ENCODE data around the gene NSUN2.

NSUN2 gene

GRCh38 chr5:6604341-6604740 is 28.5 kb downstream of the NSUN2 start:
- Histone ChIP-seq H3K27me3 (replicated peaks; ENCODE audit: control insufficient read depth, insufficient read depth, low read length) (no peaks in the 10 kb centered on the region), H3K36me3 (ENCODE audit: control insufficient read depth, insufficient read depth, low read length) (peaks cover 33% of the 10 kb centered on the region), H3K4me3 (replicated peaks; ENCODE audit: low read depth, low read length) (no peak overlapping the region)
- TF ChIP-seq, protein P1, sequence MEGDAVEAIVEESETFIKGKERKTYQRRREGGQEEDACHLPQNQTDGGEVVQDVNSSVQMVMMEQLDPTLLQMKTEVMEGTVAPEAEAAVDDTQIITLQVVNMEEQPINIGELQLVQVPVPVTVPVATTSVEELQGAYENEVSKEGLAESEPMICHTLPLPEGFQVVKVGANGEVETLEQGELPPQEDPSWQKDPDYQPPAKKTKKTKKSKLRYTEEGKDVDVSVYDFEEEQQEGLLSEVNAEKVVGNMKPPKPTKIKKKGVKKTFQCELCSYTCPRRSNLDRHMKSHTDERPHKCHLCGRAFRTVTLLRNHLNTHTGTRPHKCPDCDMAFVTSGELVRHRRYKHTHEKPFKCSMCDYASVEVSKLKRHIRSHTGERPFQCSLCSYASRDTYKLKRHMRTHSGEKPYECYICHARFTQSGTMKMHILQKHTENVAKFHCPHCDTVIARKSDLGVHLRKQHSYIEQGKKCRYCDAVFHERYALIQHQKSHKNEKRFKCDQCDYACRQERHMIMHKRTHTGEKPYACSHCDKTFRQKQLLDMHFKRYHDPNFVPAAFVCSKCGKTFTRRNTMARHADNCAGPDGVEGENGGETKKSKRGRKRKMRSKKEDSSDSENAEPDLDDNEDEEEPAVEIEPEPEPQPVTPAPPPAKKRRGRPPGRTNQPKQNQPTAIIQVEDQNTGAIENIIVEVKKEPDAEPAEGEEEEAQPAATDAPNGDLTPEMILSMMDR (IDR thresholded peaks at IDR 0.05; ENCODE audit: insufficient read depth, low read length, poor library complexity, severe bottlenecking) = no peak
- no peak for DNase-seq (ENCODE audit: extremely low read depth, insufficient read length)

DNA sequence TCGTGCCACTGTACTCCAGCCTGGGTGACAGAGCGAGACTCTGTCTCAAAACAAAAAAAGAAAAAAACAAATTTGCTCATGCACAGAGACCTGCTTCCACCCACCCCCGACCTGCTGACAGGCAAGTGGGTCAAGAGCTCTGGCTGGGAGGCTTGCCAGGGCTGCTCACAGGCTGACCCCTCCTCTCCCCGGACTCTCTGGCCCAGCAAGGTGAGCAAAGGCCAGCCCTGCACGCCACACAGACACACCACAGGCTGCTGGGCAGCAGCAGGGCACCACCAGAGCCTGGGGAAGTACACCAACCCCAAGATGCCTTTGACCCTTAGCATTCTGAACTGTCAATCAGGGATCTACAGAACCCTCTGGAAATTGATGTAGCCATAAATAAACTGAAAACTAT is 29.2 kb downstream of the NSUN2 start:
- no peak overlapping the region for H3K4me3 ChIP-seq (replicated peaks; ENCODE audit: low read depth, low read length)
- peaks cover 34% of the 10 kb centered on the region for H3K36me3 ChIP-seq (ENCODE audit: control insufficient read depth, insufficient read depth, low read length)
- H3K27me3 ChIP-seq (replicated peaks; ENCODE audit: control insufficient read depth, insufficient read depth, low read length) = no peaks in the 10 kb centered on the region
- DNase-seq (ENCODE audit: extremely low read depth, insufficient read length) = no peak
- TF ChIP-seq, protein P1 (IDR thresholded peaks at IDR 0.05; ENCODE audit: insufficient read depth, low read length, poor library complexity, severe bottlenecking) = no peak

DNA sequence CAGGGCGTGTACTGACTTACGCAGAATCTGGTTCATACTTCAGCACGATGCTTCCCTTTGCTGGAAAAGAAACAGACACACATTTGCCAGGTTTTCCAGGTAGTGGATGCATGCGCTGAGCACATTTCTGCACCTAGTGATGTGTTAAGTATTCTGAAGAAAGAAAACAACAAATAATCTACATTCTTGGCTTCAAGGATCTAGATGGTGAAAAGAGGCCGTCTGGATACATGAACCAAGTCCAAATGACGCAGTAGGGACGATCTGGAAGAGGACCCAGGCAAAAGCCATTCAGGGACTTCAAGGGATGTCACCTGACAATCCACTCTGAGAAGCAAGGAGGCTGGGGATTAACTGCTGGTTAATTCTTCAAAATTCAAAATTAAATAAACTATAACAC is 30.4 kb downstream of the NSUN2 start:
- H3K36me3 ChIP-seq (ENCODE audit: control insufficient read depth, insufficient read depth, low read length) = peaks cover 40% of the 10 kb centered on the region

DNA sequence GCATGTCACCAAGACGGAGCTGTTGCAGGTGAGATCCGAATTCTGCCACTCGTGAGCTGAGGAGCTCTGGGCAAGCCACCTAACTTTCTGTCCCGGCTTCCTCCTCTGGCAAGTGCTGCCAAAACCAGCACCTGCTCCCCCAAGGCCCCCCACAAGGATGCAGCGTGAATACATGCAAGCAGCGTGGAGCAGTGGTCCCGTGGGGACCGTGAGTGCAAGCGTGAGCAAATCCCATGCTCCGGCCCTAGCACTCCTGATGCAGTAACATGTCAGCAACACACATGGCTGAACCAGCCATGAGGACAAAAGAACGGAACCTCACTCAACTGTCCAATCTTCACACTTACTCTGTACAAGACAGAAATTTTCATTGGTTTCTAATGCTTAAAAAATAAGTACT is 31.0 kb downstream of the NSUN2 start:
- TF ChIP-seq, protein P1 (IDR thresholded peaks at IDR 0.05; ENCODE audit: insufficient read depth, low read length, poor library complexity, severe bottlenecking) = no peak

More for the DNA sequence above, 30.4 kb downstream of the NSUN2 start:
- no peak for DNase-seq (ENCODE audit: extremely low read depth, insufficient read length)
- Histone ChIP-seq H3K4me3 (replicated peaks; ENCODE audit: low read depth, low read length) (no peak overlapping the region), H3K27me3 (replicated peaks; ENCODE audit: control insufficient read depth, insufficient read depth, low read length) (no peaks in the 10 kb centered on the region)
- TF ChIP-seq, protein P1 (IDR thresholded peaks at IDR 0.05; ENCODE audit: insufficient read depth, low read length, poor library complexity, severe bottlenecking) = no peak

DNA sequence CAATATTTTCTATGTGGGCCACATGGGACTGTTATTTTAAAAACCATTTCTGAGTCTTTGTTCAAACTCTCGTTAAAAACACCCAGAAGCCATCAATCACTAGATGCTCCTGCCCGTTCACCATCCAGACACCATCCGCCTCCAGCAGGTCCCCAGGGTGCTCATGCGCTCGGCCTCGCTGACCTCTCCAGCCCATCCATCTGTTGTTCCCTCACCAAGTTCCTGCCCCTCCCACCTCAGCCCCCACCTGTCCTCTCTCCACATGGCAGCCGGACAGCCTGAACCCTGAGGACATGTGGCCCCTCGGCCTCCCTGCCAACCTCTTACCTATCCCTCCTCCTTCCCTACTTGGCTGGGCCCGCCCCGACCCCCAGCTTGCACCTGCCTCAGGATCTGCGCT is 31.6 kb downstream of the NSUN2 start:
- TF ChIP-seq, protein P1 (IDR thresholded peaks at IDR 0.05; ENCODE audit: insufficient read depth, low read length, poor library complexity, severe bottlenecking) = no peak
- H3K27me3 ChIP-seq (replicated peaks; ENCODE audit: control insufficient read depth, insufficient read depth, low read length) = no peaks in the 10 kb centered on the region
- H3K36me3 ChIP-seq (ENCODE audit: control insufficient read depth, insufficient read depth, low read length) = peaks cover 37% of the 10 kb centered on the region
- H3K4me3 ChIP-seq (replicated peaks; ENCODE audit: low read depth, low read length) = no peak overlapping the region
- no peak for DNase-seq (ENCODE audit: extremely low read depth, insufficient read length)

More for the DNA sequence above, 31.0 kb downstream of the NSUN2 start:
- Histone ChIP-seq H3K4me3 (replicated peaks; ENCODE audit: low read depth, low read length) (no peak overlapping the region), H3K36me3 (ENCODE audit: control insufficient read depth, insufficient read depth, low read length) (peaks cover 38% of the 10 kb centered on the region), H3K27me3 (replicated peaks; ENCODE audit: control insufficient read depth, insufficient read depth, low read length) (no peaks in the 10 kb centered on the region)
- DNase-seq (ENCODE audit: extremely low read depth, insufficient read length) = no peak

GRCh38 chr5:6599739-6600138 is 33.1 kb downstream of the NSUN2 start:
- TF ChIP-seq, protein P1 (IDR thresholded peaks at IDR 0.05; ENCODE audit: insufficient read depth, low read length, poor library complexity, severe bottlenecking) = no peak
- peaks cover 31% of the 10 kb centered on the region for H3K36me3 ChIP-seq (ENCODE audit: control insufficient read depth, insufficient read depth, low read length)
- H3K27me3 ChIP-seq (replicated peaks; ENCODE audit: control insufficient read depth, insufficient read depth, low read length) = no peaks in the 10 kb centered on the region
- no peak for DNase-seq (ENCODE audit: extremely low read depth, insufficient read length)
- no peak overlapping the region for H3K4me3 ChIP-seq (replicated peaks; ENCODE audit: low read depth, low read length)
